ENCODE data around the gene STN1.

The STN1 gene, protein sequence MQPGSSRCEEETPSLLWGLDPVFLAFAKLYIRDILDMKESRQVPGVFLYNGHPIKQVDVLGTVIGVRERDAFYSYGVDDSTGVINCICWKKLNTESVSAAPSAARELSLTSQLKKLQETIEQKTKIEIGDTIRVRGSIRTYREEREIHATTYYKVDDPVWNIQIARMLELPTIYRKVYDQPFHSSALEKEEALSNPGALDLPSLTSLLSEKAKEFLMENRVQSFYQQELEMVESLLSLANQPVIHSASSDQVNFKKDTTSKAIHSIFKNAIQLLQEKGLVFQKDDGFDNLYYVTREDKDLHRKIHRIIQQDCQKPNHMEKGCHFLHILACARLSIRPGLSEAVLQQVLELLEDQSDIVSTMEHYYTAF

DNA sequence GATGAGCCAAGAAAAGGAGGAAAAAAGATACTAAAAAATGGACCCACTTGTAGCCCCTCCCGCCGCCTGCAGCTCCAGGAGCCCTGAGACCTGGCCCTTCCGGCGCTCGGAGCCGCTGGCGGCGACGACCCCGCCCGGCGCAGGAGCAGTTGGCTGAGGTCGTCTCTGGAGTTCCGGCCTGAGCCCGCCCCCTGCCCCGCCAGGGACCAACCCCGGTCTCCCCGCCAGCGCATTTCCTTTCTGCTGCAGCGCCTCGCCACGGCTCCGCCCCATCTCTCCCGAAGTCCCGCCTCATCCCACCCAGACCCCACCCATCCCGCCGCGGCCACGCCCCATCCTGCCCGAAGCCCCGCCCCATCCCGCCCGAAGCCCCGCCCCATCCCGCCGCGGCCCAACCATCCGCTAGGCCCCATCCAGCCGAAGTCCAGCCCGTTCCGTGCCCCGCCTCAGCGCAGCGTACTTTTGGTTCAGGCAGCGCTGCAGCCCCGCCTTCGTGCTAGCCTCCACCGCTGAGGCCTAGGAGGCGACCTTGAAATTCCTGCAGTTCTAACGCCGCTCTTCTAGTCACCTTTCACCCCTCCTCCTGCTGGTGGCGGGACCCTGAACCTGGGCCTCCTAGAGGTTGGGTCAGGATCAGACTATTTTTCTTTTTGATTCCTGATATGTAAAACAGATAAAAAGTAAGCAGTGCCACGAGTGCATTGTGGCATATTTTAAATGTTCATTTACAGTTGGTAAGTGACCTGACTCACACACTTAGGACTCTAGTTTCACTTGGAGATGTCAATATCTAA is at the start of gene STN1:
STN1 (minus strand) TSS at position 132 of the 794 bp plus-strand sequence. CDS start 590 bp downstream, outside the sequence.
- peak; percentile 96 for DNase-seq

DNA sequence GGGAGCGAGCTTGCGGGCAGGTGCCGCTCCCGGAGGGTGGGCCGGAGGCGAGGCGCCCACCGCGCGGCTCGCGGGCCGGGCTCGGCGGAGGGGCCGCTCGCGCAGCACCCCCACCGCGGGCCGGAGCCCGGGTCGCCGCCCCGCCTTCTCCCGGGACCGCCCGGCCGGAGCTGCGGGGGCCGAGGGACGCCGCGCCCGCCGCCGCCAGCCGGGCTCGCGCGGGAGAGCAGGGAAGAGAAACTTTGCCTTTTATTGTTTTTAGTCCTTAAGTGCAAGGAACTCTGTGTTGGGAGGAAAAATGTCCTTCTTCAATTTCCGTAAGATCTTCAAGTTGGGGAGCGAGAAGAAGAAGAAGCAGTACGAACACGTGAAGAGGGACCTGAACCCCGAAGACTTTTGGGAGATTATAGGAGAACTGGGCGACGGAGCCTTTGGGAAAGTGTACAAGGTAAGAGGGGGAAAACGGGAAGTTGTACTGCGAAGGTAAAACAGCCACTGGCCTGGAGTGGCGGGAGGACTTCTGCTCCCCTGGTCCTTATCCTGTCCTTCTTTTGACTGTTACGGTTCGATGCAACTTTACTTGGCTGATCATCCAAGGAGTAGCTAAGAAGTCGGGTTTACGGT is 49.6 kb upstream of the STN1 start:
- DNase-seq: no peak

DNA sequence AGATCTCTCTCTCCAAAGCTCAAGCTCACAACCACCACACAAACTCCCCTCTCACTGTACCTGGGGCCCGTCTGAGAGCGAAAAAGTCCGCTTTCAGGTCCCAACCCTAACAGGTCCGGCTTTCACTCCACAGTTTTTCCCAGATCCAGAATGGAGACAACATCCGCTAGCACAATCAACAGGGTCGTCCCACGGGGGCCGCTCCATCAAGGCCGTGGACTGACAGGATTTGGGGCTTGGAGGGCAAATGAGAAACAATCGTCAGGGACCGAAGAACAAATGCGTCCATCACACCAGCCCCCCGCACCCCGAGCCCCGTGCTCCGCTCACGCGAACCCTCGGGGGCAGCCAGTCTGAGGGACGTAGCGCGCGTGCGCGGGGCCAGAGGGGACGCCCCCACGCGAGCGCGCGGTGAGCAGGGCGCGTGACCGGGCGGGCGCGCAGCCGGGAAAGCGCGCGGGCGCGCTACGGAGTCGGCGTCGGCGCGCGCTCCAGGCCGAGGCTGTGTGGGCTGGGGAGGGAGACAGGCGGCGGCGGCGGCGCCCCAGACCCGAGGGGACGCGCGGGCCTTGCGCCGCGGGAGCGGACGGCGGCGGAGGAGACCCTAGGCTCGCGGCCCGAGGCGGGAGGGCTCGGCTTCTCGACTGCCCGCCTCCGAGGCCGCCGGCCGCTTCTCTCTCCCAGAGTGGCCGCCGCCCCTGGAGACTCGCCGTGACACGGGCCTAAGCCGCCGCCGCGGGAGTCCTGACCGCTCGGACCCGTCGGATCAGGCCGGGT is 48.9 kb upstream of the STN1 start, which contains the start of gene SLK:
SLK (plus strand) TSS at position 470 of the 777 bp plus-strand sequence. CDS start 606 bp downstream, outside the sequence.
- peak; percentile 93 for DNase-seq

DNA sequence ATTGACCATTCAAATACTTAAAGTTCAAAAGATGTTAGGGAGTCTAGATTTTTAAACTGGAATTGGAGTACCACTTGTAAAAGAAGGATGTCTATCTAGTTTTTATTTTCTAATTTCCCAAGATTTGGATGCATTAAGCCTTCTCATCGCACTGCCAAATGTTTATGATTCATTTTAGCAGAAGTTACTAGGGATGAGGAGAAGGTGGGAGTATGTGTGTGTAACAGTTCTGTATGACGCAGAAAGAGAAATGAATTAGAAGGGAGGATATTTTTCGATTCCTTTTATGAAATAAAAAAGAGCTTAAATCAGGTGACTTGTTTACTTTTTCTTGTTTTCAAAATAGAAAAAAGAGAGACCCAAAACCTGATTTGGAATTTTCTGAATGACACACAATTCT is 42.1 kb upstream of the STN1 start:
- DNase-seq: no peak

DNA sequence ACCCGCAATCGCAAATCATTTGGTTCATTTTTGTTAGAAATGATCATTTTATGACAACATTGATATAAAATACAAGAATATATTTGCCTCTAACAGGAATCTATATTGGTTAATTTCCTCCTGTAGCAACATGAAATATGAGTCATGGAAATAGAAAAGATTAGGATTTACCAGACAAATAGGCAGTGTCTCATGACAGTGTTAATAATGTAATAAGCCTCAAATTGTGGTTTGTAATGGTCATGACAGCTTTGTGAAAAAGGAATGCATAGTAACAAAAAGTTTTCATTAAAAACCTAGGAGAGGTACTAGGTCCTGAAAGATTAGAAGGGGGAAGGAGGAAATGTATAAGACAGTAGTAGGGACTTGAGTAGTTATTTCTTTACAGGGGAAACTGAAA is 41.0 kb upstream of the STN1 start:
- DNase-seq: no peak

DNA sequence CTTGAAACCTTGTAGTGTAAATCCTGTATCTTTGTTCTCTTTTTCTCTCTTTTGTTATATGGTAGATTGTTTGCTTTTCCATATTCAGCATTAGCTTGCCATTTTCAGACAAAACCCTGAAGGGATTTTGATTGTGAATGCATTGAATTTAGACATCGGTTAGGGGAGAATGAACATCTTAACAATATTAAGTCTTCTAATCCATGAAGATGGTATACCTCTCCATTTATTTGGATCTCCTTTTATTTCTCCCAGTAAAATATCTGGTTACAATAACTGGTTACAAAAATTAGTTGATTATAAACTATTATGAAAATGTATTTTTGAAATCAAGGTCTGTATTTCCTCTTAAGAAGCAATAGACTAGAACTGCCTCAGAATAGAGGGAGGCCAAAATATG is 36.6 kb upstream of the STN1 start:
- DNase-seq: no peak

DNA sequence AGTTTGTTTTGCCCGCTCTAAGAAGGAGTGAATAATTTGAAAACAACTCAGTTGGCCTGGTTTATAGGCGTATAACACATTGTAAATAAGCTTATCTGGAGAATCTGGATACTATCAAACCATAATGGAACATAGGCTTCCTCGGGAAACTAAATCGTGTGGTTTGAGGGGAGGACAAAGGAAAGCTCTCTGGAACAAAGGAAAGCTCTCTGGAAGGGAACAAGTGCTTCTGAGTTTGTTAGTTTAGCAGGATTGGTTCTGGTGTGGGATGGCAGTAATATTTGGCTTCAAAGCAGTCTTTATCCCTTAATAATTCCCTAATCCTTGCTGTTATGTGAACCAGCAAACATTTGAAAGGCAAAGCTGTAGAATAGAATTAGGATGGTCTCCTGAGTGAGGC is 34.0 kb upstream of the STN1 start:
- no peak for DNase-seq

DNA sequence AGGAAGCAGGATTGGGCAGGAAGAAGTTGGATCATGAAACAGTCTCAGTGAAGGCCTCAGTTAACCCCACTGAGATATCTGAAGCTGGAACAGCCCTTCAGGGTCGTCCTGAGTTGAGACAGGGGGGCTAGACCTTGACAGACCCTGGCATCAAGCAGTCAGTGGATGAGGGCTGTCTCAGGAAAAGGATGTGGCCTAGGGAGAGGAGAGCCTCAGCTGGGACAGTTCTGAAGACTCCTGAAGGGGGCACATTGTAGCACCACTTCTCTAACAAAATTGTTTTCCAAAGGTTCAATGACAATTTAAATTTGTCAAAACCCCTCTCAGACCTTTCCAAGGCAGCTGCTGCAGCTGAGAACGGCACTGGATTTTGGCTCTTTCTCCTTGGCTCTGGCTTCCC is 33.2 kb upstream of the STN1 start:
- no peak for DNase-seq

DNA sequence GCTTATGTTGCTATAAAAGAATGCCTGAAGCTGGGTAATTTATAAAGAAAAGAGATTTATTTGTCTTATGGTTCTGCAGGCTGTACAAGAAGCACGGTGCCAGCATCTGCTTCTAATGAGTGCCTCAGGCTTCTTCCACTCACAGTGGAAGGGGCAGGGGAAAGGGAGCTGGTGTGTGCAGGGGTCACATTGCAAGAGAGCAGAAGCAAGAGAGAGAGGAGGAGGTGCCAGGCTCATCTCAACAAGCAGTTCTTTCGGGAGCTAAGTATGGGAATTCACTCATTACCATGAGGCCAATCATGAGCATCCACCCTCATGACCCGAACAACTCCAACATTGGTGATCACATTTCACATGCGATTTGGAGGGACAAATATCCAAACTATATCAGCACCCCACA is 31.7 kb upstream of the STN1 start:
- DNase-seq: no peak

DNA sequence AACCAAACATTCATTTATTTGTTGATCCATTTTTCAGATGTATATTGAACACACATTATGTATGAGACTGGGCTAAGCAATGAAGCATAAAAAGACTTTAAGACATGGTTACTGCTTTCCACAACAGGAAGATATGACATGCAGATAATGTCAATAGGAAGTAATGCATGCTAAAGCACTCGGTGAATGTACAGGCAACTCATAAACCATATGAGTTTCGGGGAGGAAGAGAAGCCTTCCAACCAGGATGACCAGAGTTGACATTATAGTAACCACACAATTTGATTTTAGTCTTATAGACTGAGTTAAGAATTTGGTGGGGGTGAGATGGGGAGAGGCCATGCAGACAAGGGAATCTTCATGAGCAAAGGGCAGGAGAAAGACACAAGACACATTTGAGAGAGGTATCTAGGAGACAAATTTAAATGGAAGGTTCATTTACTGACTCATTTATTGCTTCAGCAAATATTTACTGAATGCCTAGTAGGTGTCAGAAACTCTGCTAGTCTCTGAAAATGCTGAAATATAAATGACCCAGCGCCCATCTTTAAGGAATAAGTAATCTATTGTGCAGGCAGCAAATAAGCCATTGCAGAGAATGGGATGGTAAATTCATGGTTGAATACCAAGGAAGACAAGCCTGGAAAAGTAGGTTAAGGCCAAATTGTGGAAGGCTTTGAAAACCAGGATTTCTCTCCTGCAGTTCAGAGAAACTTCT is 30.0 kb upstream of the STN1 start:
- DNase-seq: no peak

DNA sequence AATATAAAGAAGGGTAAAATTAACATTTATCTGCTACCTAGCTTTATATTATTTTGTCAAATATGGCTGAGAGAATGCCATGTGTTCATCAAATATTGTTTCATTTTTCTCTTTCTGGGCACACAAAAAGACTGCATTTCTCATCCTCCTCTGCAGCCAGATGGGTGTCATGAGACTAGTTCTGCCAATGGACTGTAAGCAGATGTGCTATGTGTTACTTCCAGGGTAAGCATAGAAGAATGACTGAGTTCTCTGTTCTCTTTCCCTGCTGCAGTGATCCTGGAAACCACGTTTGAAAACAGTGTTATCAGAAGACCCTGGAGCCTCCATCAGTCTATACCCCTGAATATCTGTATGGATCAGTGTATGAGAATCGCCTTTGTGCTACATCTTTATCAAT is 24.9 kb upstream of the STN1 start:
- DNase-seq: no peak

DNA sequence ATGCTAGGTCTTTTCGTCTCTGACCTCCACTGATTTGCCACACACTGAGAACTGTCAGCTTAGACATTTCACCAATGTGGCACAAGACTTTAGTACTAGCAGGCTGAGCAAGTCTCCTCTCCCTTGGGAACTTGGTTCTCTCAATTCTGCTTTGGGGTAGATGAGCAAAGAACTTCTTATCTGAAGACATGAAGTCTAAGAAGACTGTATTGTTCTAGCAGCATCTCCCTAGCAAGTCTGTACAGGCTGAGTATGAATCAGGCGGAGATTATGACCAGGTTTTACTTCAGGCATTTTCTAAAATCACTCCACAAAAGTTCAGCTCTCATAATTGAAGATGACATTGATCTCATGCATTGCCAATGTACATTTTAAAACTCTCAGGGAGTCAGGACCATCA is 23.8 kb upstream of the STN1 start:
- no peak for DNase-seq

DNA sequence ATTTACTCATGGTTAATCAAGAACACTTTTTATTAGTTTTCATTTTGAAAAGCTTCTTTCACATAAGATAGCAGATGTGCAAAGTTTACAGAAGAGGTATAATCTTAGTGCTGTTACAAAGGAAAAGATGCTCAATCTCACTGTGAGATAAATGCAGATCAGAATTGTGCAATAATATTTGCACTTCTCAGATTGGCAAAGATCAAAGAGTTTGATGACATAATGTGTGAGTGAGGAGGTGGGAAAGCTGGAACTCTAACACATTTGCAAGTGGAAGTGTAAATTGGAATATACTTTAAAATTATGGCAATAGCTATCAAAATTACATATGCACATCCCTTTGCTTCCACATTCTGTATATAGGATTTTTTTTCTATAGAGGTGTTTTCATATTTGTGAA is 21.5 kb upstream of the STN1 start:
- no peak for DNase-seq

DNA sequence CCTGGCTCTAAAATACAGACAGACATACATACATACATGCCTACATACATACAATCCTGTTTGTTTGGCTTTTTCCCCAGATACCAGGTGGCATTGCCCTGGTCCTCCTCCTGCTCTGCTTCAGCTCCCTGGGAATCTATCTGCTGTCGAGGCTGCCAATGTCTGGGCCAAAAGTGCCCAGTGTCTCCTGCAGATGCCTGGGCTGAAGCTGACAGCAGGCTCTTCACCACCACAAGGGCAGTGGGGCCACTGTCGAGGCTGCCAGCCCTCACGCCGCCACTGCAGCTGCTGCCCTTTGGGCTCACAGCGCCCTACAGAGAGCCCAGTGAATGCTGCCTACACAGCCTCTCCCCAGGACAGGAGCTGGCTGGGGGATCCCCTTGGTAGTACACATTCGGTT is 18.0 kb upstream of the STN1 start:
- DNase-seq: no peak

DNA sequence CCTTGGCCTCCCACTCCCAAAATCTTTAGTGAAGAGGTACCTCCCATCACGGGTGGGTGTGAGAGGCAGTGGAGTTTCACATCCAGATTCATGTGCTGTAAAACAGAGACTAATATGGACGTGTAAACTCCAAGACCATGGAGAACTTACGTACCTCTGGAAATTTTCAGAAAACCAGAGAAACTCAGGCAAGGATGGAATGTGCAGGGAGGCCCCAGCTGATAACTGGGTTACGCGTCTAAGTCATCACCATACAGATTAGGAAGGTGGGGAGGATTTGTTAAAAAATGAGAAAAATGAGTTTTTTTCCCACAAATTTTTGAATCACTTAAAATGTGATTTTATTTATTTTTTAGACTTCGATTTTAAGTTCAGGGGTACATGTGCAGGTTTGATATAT is 16.3 kb upstream of the STN1 start:
- DNase-seq: no peak

DNA sequence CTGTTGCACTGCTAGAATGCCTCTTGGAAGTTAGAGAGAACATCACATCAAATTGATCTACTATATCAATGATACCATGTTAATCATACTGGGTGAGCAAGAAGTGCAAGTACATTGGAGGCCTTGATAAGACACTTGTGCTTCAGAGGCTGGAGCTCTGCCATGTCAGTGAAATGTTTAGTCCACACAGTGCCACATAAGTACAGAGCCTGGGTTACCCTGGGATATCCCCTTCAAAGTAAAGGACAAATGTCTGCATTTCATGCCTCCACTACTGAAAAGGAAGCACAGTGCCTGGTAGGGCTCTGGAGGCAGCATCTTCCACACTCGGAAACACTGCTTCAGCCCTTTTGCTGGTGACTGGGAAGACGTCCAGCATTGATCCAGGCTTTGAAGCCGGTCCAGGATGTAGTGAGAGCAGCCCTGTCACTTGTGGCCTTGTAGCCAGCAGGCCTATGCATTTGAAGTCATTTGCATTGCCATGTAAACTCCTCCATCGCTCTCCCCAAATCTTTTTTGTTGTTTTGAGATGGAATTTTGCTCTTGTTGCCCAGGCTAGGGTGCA is 15.7 kb upstream of the STN1 start:
- no peak for DNase-seq

DNA sequence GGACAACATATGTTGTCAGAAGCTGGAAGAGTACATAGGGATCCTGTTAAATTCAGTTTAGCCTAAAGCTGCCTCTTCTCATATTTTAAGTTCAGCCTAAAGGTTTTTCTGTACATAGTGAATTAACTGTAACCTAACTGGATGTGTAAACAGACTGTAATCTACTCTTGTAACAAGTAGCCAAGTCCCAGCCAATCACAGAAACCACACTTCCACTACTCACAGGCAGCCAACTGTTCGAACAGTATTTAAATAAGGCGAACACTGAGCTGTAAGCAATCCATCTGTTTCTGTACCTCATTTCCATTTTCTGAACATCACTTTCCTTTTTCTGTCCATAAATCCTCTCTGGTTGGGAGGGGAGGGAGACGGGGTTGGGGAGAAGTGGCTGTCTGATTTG is 15.0 kb upstream of the STN1 start:
- no peak for DNase-seq

DNA sequence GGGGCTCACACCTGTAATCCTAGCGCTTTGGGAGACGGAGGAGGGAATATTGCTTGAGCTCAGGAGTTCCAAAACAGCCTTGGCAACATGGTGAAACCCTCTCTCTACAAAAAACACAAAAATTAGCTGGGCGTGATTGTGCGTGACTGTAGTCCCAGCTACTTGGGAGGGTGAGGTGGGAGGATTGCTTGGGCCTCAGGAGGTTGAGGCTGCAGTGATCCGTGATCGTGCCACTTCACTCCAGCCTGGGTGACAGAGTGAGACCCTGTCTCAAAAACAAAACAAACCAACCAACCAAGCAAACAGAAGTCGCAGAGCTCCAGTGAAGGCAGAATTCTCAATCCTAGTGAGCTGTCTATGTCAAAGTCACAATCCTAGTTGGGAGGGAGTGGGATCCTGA is 14.3 kb upstream of the STN1 start:
- DNase-seq: no peak

DNA sequence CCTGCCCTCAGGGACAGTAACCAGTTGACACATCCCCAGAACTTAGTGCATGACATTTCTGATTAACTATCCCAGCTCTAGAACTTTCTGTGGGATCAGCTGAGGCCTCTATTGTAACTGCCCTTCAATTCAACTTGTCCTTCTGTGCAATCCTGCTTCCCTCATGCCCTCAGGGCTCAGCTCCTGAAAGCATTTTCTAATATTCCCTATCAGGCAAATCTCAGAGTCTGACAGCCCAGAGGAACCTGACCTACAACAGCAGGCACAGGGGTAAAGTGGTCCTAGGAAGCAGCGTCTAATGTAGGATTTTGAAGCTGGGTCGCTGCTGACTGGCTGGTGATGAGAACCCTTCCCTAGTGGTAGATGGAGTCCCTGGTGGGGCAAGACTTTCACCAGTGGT is 13.6 kb upstream of the STN1 start:
- no peak for DNase-seq

DNA sequence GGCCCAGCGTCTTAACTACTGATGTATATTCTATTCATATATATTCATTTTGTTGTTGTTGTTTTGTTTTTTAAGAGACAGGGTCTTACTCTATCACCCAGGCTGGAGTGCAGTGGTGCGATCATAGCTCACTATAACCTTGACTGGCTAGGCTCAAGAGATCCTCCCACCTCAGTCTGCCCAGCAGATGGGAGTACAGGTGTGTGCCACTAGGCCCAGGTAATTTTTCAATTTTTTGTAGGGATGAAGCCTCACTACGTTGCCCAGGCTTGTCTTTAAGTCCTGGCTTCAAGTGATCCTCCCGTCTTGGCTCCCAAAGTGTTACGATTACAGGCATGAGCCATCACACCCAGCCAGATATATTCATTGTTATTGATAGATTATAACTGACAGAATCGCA is 12.9 kb upstream of the STN1 start:
- no peak for DNase-seq

DNA sequence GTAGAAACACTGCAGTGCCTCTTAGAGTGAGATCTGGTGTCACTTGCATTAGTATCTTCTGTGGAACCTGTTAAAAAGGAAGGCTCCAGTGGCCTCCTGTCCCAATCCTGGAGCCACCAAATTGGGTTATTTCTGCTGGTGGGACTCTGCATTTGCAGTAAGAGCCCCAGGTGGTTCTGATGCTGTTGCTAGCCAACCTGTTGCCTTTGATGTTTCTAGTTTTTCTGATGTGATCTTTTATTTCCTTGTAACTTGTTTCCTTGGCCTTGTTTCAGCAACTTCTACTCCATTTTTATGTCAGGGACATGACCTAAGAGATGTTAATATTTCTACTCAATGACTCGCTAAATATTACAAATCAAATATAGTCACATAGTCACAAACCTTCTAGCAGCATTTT is 12.5 kb upstream of the STN1 start:
- DNase-seq: no peak

DNA sequence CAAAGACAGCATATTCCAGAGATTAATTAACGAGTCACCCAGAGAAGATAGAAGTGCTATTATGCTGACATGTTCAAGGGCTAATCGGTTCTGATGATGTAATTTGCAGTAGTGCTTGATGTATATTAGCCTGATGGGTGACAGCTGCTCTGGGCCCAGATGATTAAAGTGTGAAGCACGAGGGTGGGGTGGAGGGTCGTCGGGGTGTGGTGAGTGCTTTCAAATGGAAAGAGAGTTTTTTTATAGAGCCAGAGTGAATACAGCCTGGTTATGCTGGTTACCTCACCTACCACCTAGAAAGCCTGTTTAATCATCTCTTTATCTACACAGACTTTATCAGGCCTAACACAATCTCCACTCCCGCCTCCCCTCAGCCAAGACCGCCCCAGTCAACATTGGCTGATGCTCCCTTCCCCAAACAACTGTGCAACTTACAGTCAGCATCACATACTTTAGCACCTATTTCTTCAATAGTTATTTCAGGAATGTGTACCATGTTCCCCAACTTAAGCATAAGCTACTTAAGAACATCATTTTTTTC is 11.5 kb upstream of the STN1 start:
- no peak for DNase-seq
